Prostate gland (tissue), 2 donors: ENCODE data around the gene IFNA2. TPM values are rescaled to one million over a fixed set of nuclear protein-coding genes. Genes with fewer than 3 reads are reported as not detected.

Source experiments
- DNase-seq: peaks from one replicate; pipeline ENCODE4 v3.0.0-alpha.2; 2019; ENCODE audit warnings: low spot score
- H3K27ac ChIP-seq, 2 donors: fragments of 200-600 bp; sonication (generic); 2 replicates each; pipeline ENCODE4 v1.5.1; 2017 to 2019
- H3K27me3 ChIP-seq: fragments of 200-600 bp; sonication (generic); replicated peaks from 2 replicates; pipeline ENCODE4 v1.5.1; 2019; ENCODE audit not compliant: insufficient read depth
- H3K36me3 ChIP-seq, 2 donors: fragments of 200-600 bp; sonication (generic); 1 replicate in 1 of 2; 2 replicates in 1 of 2; pipeline versions ENCODE4 v1.5.1 to v1.8.1; 2017 to 2019
- H3K4me1 ChIP-seq: fragments of 200-600 bp; sonication (generic); replicated peaks from 2 replicates; pipeline ENCODE4 v1.5.1; 2019
- H3K4me3 ChIP-seq, 2 donors: fragments of 200-600 bp; sonication (generic); 2 replicates each; pipeline ENCODE4 v1.5.1; 2017 to 2019
- H3K9me3 ChIP-seq: fragments of 200-600 bp; sonication (generic); 2 replicates; pipeline ENCODE4 v1.5.1; 2017
- CTCF ChIP-seq, 4 experiments: fragments of 200-600 bp in 2 of 4; fragments of 450-650 bp in 2 of 4; sonication (generic) in 2 of 4; IDR thresholded peaks; 1 replicate in 3 of 4; 2 replicates in 1 of 4; pipeline ENCODE4 v1.5.1; 2016 to 2019; ENCODE audit warnings: antibody characterized with exemption in 4 of 4, mild to moderate bottlenecking in 2 of 4, moderate library complexity in 2 of 4
- POLR2A ChIP-seq: fragments of 450-650 bp; IDR thresholded peaks from one replicate; pipeline ENCODE4 v1.6.1; 2016; ENCODE audit warnings: antibody characterized with exemption, mild to moderate bottlenecking
- POLR2AphosphoS5 ChIP-seq: sonication (generic); formaldehyde crosslinking; IDR thresholded peaks from one replicate; pipeline ENCODE4 v1.6.1; 2017; ENCODE audit warnings: antibody characterized with exemption
- WGBS: methylation state at CpG from one replicate; pipeline ENCODE4 v1.1.5; 2018; 5-methylcytosine and 5-hydroxymethylcytosine counted together
- intact Hi-C: fragments of 100-400 bp; cut with DNase I; formaldehyde crosslinking; loops from one replicate; pipeline ENCODE4 v1.14.2; 2022
- total RNA-seq, 2 donors: library from RNA; depleted of rRNA; stranded (reverse); fragments of >200 nt; gene quantifications; one replicate each; pipeline ENCODE4 v1.1.0, GENCODE V29; 2016

IFNA2 gene
- total RNA-seq, 2 donors from 2014 or later: not detected

GRCh38 chr9:21357479-21358460 is 27.4 kb downstream of the IFNA2 start:
- no peaks in the 10 kb centered on the region for H3K36me3 ChIP-seq
- no peaks in the 10 kb centered on the region for H3K4me1 ChIP-seq
- intact Hi-C loops: no loop called here
- no peak for DNase-seq
- no peak for TF ChIP-seq CTCF (IDR thresholded peaks at IDR 0.05)
- TF ChIP-seq POLR2AphosphoS5: peak; percentile 9
- H3K27ac ChIP-seq: no peak overlapping the region
- no peaks in the 10 kb centered on the region for H3K9me3 ChIP-seq
- no peak overlapping the region for H3K4me3 ChIP-seq
- WGBS: 62% methylated on average over 7 of the region's 7 CpGs
- H3K27me3 ChIP-seq: no peaks in the 10 kb centered on the region

DNA sequence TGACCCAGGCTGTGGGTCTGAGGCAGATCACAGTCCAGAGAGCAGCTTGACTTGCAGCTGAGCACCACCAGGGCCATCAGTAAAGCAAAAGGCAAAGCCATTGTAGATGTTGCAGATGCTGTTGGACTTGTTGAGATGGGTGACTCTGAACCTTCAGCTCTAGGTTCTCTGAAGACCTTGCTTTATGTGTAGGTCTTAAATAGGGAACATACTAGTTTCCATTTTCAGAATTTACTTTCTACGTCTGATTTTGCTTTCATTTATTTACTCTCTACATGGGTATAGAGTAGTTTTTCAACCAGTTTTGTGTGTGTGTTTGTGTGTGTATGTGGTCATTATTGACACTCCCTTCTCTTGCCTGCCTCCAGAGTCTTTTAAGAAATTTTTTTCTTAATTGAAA is 34.4 kb downstream of the IFNA2 start, which contains the start of gene IFNA6:
IFNA6 (minus strand) TSS at position 101 of the 400 bp plus-strand sequence; CDS start at position 101, 0 bp downstream.
- no peak within 1 kb of the TSS for H3K27ac ChIP-seq
- no peaks in the 10 kb centered on the region for H3K9me3 ChIP-seq
- 89% methylated on average over 1 of the region's 1 CpG for WGBS
- intact Hi-C loops: no loop called here
- DNase-seq: no peak
- H3K4me1 ChIP-seq: no peaks in the 10 kb centered on the region
- no peaks in the 10 kb centered on the region for H3K36me3 ChIP-seq
- no peaks in the 10 kb centered on the region for H3K27me3 ChIP-seq
- H3K4me3 ChIP-seq: no peak within 1 kb of the TSS
- TF ChIP-seq POLR2A (no peak), POLR2AphosphoS5 (no peak), CTCF (IDR thresholded peaks at IDR 0.05) (no peak)

DNA sequence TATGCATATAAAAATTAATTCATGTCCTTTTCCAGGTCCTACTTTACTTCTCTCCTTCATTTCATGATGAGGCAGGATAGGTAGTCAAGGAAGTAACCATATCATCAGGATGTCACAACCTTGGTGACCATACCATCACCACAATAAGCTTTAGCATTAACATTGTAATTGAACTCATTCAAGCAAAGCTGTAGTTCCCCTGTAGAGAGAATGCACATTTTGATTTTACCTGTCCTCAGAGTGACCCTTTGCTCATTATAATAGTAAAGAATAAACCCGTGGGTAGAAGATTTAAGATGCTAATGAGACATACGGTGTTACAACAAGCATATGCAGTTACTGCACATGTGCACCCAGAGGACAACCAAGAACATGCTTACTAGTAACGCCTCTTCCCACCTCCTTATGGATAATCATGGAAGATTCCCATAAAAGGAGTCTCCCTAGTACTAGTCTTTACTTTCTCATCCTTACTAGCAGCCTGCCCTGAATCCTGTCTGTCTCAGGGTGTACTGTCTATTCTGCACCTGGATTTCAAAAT is 36.7 kb downstream of the IFNA2 start:
- no peaks in the 10 kb centered on the region for H3K36me3 ChIP-seq
- WGBS: 66% methylated on average over 3 of the region's 3 CpGs
- H3K4me3 ChIP-seq: no peak overlapping the region
- H3K27ac ChIP-seq: no peak overlapping the region
- no peak for TF ChIP-seq POLR2A
- no peak for TF ChIP-seq CTCF (IDR thresholded peaks at IDR 0.05)
- no peak for TF ChIP-seq POLR2AphosphoS5
- intact Hi-C loops: no loop called here
- H3K27me3 ChIP-seq: no peaks in the 10 kb centered on the region
- no peaks in the 10 kb centered on the region for H3K4me1 ChIP-seq
- no peaks in the 10 kb centered on the region for H3K9me3 ChIP-seq
- DNase-seq: no peak

- WGBS: 94% methylated on average over 4 of the region's 4 CpGs
- Histone ChIP-seq H3K9me3 (no peaks in the 10 kb centered on the region), H3K27me3 (no peaks in the 10 kb centered on the region), H3K27ac (no peak overlapping the region), H3K4me3 (no peak overlapping the region), H3K4me1 (no peaks in the 10 kb centered on the region), H3K36me3 (no peaks in the 10 kb centered on the region)
- TF ChIP-seq CTCF (IDR thresholded peaks at IDR 0.05): no peak
- no peak for TF ChIP-seq POLR2A
- no peak for TF ChIP-seq POLR2AphosphoS5
- intact Hi-C loops: no loop called here
- no peak for DNase-seq
Observed at GRCh38 chr9:21340735-21341134, 44.5 kb downstream of the IFNA2 start.
